ENCODE results near the gene CREG1.

DNA sequence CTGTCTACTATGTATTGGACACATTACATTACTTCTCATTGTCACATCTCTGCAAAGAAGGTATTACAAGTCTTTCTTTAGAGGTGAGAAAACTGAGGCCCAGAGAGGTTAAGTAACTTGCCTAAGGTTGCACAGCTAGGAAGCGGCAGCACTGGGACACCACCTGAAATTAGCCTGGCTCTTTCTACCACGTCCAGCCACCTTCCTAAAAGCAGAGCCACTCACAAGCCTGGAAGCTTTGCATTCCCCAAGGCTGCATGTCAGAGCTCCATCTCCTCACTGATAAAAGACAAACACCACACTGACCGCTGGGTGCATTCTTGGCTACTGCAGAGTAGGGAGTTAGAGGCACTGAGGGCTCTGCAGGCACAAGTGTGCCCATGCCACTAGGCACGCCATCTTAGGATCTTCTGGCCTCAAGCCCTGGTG, 37.7 kb downstream of the CREG1 start:
- no peak for TF ChIP-seq CTCF (IDR thresholded peaks at IDR 0.05; ENCODE audit: low read depth, low read length, poor library complexity, severe bottlenecking)
- TF ChIP-seq EZH2phosphoT487 (IDR thresholded peaks at IDR 0.05; ENCODE audit: borderline replicate concordance, low read length): no peak
